ENCODE results near the gene RYR1.

Gene RYR1

DNA sequence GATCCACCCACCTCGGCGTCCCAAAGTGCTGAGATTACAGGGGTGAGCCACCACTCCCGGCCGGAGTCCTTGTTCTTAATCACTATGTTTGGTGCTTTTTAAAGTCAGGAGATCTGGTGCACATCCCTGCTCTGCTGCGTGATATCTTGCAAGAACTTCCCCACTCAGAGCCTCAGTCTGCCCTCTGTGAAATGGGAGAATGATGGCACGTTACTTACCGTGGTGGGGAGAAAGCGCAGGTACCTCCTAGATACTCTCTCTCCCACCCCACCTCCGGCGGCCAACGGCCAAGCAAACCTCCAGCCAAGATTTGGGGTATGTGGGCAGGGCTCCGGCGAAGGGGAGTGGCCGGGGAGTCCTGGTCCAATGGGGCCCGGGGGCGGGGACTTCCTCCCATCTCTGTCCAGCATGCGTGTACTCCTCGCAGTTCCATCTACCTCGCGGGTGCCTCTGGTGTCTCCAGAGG lies at the start of gene RYR1:
Gene RYR1, plus strand, starts transcription at position 424 of the 466 bp plus-strand sequence. CDS start 139 bp downstream, outside the sequence.
- H3K36me3 ChIP-seq (replicated peaks; ENCODE audit: insufficient read depth, low read length) = no peaks in the 10 kb centered on the region
- H3K79me2 ChIP-seq (ENCODE audit: low read length) = no peaks in the 10 kb centered on the region
- H3K9me2 ChIP-seq (replicated peaks; ENCODE audit: insufficient read depth, low read length) = no peaks in the 10 kb centered on the region
- TF ChIP-seq EZH2 (optimal IDR thresholded peaks at IDR 0.05; ENCODE audit: low read depth, low read length) = no peak
- no peak for TF ChIP-seq EZH2phosphoT487 (IDR thresholded peaks at IDR 0.05; ENCODE audit: low read length)
- TF ChIP-seq CTCF (IDR thresholded peaks at IDR 0.05; ENCODE audit: low read length) = no peak
- H3F3A ChIP-seq (ENCODE audit: insufficient read depth, low read length) = no peaks in the 10 kb centered on the region
- H3K4me2 ChIP-seq (ENCODE audit: low read depth, low read length) = no peak within 1 kb of the TSS
- H4K20me1 ChIP-seq (ENCODE audit: insufficient read depth, low read length) = no peaks in the 10 kb centered on the region
- H3K4me1 ChIP-seq (ENCODE audit: low read length) = no peaks in the 10 kb centered on the region
- no peak within 1 kb of the TSS for H3K4me3 ChIP-seq (ENCODE audit: low read length)
- DNase-seq = peak; percentile 16
- no peaks in the 10 kb centered on the region for H3K9me3 ChIP-seq (replicated peaks; ENCODE audit: insufficient read depth, low read length)
- H3K9ac ChIP-seq (ENCODE audit: low read length) = no peak within 1 kb of the TSS
- no peak within 1 kb of the TSS for H2AFZ ChIP-seq (ENCODE audit: low read length)
- H3K27me3 ChIP-seq (replicated peaks; ENCODE audit: insufficient read depth, low read length) = peaks cover 67% of the 10 kb centered on the region
- H3K27ac ChIP-seq (ENCODE audit: low read length) = no peak within 1 kb of the TSS

- no peak overlapping the region for H3K4me2 ChIP-seq (ENCODE audit: low read depth, low read length)
- no peaks in the 10 kb centered on the region for H4K20me1 ChIP-seq (ENCODE audit: insufficient read depth, low read length)
- peaks cover 5% of the 10 kb centered on the region; the same call in 1 of the 2 replicates for H3K27me3 ChIP-seq (replicated peaks; ENCODE audit: insufficient read depth, low read length)
- no peak for DNase-seq
- no peak overlapping the region for H3K4me3 ChIP-seq (ENCODE audit: low read length)
- H3K9ac ChIP-seq (ENCODE audit: low read length) = no peak overlapping the region
- H3K27ac ChIP-seq (ENCODE audit: low read length) = no peak overlapping the region
- H3K79me2 ChIP-seq (ENCODE audit: low read length) = peaks cover 6% of the 10 kb centered on the region
- no peaks in the 10 kb centered on the region for H3K9me2 ChIP-seq (replicated peaks; ENCODE audit: insufficient read depth, low read length)
- H3K36me3 ChIP-seq (replicated peaks; ENCODE audit: insufficient read depth, low read length) = peaks cover 4% of the 10 kb centered on the region; the same call in 1 of the 2 replicates
- H3F3A ChIP-seq (ENCODE audit: insufficient read depth, low read length) = no peaks in the 10 kb centered on the region; the same call in 1 of the 2 replicates
- no peaks in the 10 kb centered on the region for H3K9me3 ChIP-seq (replicated peaks; ENCODE audit: insufficient read depth, low read length)
- H3K4me1 ChIP-seq (ENCODE audit: low read length) = 0 out of 2 replicates have a peak, but pooled peaks cover 2% of the 10 kb centered on the region
- H2AFZ ChIP-seq (ENCODE audit: low read length) = no peak overlapping the region
- no peak for TF ChIP-seq EZH2phosphoT487 (IDR thresholded peaks at IDR 0.05; ENCODE audit: low read length)
- no peak for TF ChIP-seq CTCF (IDR thresholded peaks at IDR 0.05; ENCODE audit: low read length)
- TF ChIP-seq EZH2 (optimal IDR thresholded peaks at IDR 0.05; ENCODE audit: low read depth, low read length) = no peak
Measured at GRCh38 chr19:38383743-38384142, 49.7 kb upstream of the RYR1 start.

- DNase-seq = no peak
- H3K27ac ChIP-seq (ENCODE audit: low read length) = no peak overlapping the region
- H3K9me2 ChIP-seq (replicated peaks; ENCODE audit: insufficient read depth, low read length) = no peaks in the 10 kb centered on the region
- H3K4me3 ChIP-seq (ENCODE audit: low read length) = no peak overlapping the region
- H3K9me3 ChIP-seq (replicated peaks; ENCODE audit: insufficient read depth, low read length) = no peaks in the 10 kb centered on the region
- H3K79me2 ChIP-seq (ENCODE audit: low read length) = peaks cover 1% of the 10 kb centered on the region
- no peaks in the 10 kb centered on the region for H4K20me1 ChIP-seq (ENCODE audit: insufficient read depth, low read length)
- H2AFZ ChIP-seq (ENCODE audit: low read length) = no peak overlapping the region
- H3K36me3 ChIP-seq (replicated peaks; ENCODE audit: insufficient read depth, low read length) = peaks cover 4% of the 10 kb centered on the region; the same call in 1 of the 2 replicates
- H3F3A ChIP-seq (ENCODE audit: insufficient read depth, low read length) = no peaks in the 10 kb centered on the region; the same call in 1 of the 2 replicates
- 0 out of 2 replicates have a peak, but pooled peaks cover 2% of the 10 kb centered on the region for H3K4me1 ChIP-seq (ENCODE audit: low read length)
- H3K4me2 ChIP-seq (ENCODE audit: low read depth, low read length) = no peak overlapping the region
- TF ChIP-seq EZH2 (optimal IDR thresholded peaks at IDR 0.05; ENCODE audit: low read depth, low read length) = no peak
- TF ChIP-seq EZH2phosphoT487 (IDR thresholded peaks at IDR 0.05; ENCODE audit: low read length) = no peak
- TF ChIP-seq CTCF (IDR thresholded peaks at IDR 0.05; ENCODE audit: low read length) = no peak
- peaks cover 12% of the 10 kb centered on the region for H3K27me3 ChIP-seq (replicated peaks; ENCODE audit: insufficient read depth, low read length)
- H3K9ac ChIP-seq (ENCODE audit: low read length) = no peak overlapping the region
Measured at GRCh38 chr19:38384209-38385027, 49.1 kb upstream of the RYR1 start.

Data from MM.1S (cell line).